Esophagus muscularis mucosa (tissue), 4 donors: ENCODE measurements around the gene EHBP1.

Experiments
- CTCF ChIP-seq, 3 experiments: fragments of 200-600 bp in 2 of 3; fragments of 450-650 bp in 1 of 3; sonication (generic) in 2 of 3; IDR thresholded peaks; one replicate each; pipeline ENCODE4 v1.5.1; 2017 to 2019; ENCODE audit warnings: antibody characterized with exemption in 3 of 3, mild to moderate bottlenecking in 2 of 3, moderate library complexity in 1 of 3
- EP300 ChIP-seq: sonication (generic); formaldehyde crosslinking; IDR thresholded peaks from one replicate; pipeline ENCODE4 v1.6.1; 2017; ENCODE audit warnings: antibody characterized with exemption
- POLR2A ChIP-seq: fragments of 450-650 bp; IDR thresholded peaks from one replicate; pipeline ENCODE4 v1.6.1; 2017; ENCODE audit warnings: antibody characterized with exemption, moderate library complexity, mild to moderate bottlenecking, low read depth

- no peak for TF ChIP-seq CTCF (IDR thresholded peaks at IDR 0.05)
- no peak for TF ChIP-seq POLR2A
- TF ChIP-seq EP300, result no peak
These were observed 269.5 kb downstream of the EHBP1 start for GRCh38 chr2:62974999-62975398.
